ENCODE results near the gene AQP7. TPM values are rescaled to one million over a fixed set of nuclear protein-coding genes. Genes with fewer than 3 reads are reported as not detected.

Gene AQP7
- total RNA-seq, 1 experiment from 2014 or later = 0.59 TPM

- CTCF ChIA-PET = interaction anchor here (1.4 to 2.0 kb wide), 3 partner anchors 11 to 52 kb away, joined by 5 to 11 read pairs (median 9); no protein-coding TSS in a partner anchor
- Histone ChIP-seq H3K9me3 (ENCODE audit: insufficient read depth, low read depth) (no peaks in the 10 kb centered on the region), H3K4me1 (replicated peaks; ENCODE audit: insufficient read depth) (peaks cover 27% of the 10 kb centered on the region), H3K27ac (no peak overlapping the region), H3K4me2 (0 out of 2 replicates have a peak overlapping the region, but pooled peaks have one; percentile 13), H3K4me3 (no peak overlapping the region), H4K20me1 (ENCODE audit: insufficient read depth) (no peaks in the 10 kb centered on the region), H2AFZ (no peak overlapping the region), H3K27me3 (ENCODE audit: insufficient read depth, low read depth) (no peaks in the 10 kb centered on the region), H3K9me2 (ENCODE audit: insufficient read depth) (no peaks in the 10 kb centered on the region), H3K36me3 (ENCODE audit: low read depth) (no peaks in the 10 kb centered on the region), H3K79me2 (ENCODE audit: low read depth) (no peaks in the 10 kb centered on the region), H3F3A (ENCODE audit: insufficient read depth, low read depth) (no peaks in the 10 kb centered on the region)
- TF ChIP-seq EZH2 (IDR thresholded peaks at IDR 0.05; ENCODE audit: low read depth) = no peak
- TF ChIP-seq CTCF (conservative IDR thresholded peaks at IDR 0.05) = no peak
- BruUV-seq (replicated peaks) = no TSS peak
- POLR2A ChIA-PET (ENCODE audit: unreplicated experiment) = interaction anchor here (0.7 kb wide), 1 partner anchor 22 kb away, joined by 9 read pairs; no protein-coding TSS in a partner anchor
- intact Hi-C loops (cut with micrococcal nuclease; ENCODE audit: unreplicated experiment) = loop anchor here (5.0 kb wide), 1 partner anchor 37 kb away; no protein-coding TSS in a partner anchor
- DNase-seq = no peak
These were observed 12.6 kb upstream of the AQP7 start for GRCh38 chr9:33414889-33415500.

GRCh38 chr9:33414268-33414667 lies 11.9 kb upstream of the AQP7 start:
- no peaks in the 10 kb centered on the region for H4K20me1 ChIP-seq (ENCODE audit: insufficient read depth)
- CTCF ChIA-PET = interaction anchor here (2.0 kb wide), 1 partner anchor 53 kb away, joined by 5 read pairs; no protein-coding TSS in a partner anchor
- no peak overlapping the region for H3K4me3 ChIP-seq
- H3K9me2 ChIP-seq (ENCODE audit: insufficient read depth) = no peaks in the 10 kb centered on the region
- no peak overlapping the region for H3K27ac ChIP-seq
- no peaks in the 10 kb centered on the region for H3K79me2 ChIP-seq (ENCODE audit: low read depth)
- H3K27me3 ChIP-seq (ENCODE audit: insufficient read depth, low read depth) = no peaks in the 10 kb centered on the region
- H2AFZ ChIP-seq = no peak overlapping the region
- no peaks in the 10 kb centered on the region; the same call in 1 of the 2 replicates for H3F3A ChIP-seq (ENCODE audit: insufficient read depth, low read depth)
- no peaks in the 10 kb centered on the region for H3K36me3 ChIP-seq (ENCODE audit: low read depth)
- H3K4me1 ChIP-seq (replicated peaks; ENCODE audit: insufficient read depth) = peaks cover 27% of the 10 kb centered on the region
- no peaks in the 10 kb centered on the region for H3K9me3 ChIP-seq (ENCODE audit: insufficient read depth, low read depth)
- DNase-seq = no peak
- POLR2A ChIA-PET (ENCODE audit: unreplicated experiment) = no interaction called here
- H3K4me2 ChIP-seq = no peak overlapping the region
- TF ChIP-seq EZH2 (IDR thresholded peaks at IDR 0.05; ENCODE audit: low read depth) = no peak
- no peak for TF ChIP-seq CTCF (conservative IDR thresholded peaks at IDR 0.05)
- BruUV-seq (replicated peaks) = no TSS peak
- intact Hi-C loops (cut with micrococcal nuclease; ENCODE audit: unreplicated experiment) = no loop called here

GRCh38 chr9:33408087-33408486 lies 5.7 kb upstream of the AQP7 start:
- Histone ChIP-seq H2AFZ (no peak overlapping the region), H3F3A (ENCODE audit: insufficient read depth, low read depth) (no peaks in the 10 kb centered on the region; the same call in 1 of the 2 replicates), H3K27ac (no peak overlapping the region), H4K20me1 (ENCODE audit: insufficient read depth) (no peaks in the 10 kb centered on the region), H3K79me2 (ENCODE audit: low read depth) (no peaks in the 10 kb centered on the region), H3K27me3 (ENCODE audit: insufficient read depth, low read depth) (no peaks in the 10 kb centered on the region), H3K9me3 (ENCODE audit: insufficient read depth, low read depth) (no peaks in the 10 kb centered on the region), H3K36me3 (ENCODE audit: low read depth) (no peaks in the 10 kb centered on the region), H3K4me1 (replicated peaks; ENCODE audit: insufficient read depth) (no peaks in the 10 kb centered on the region), H3K9me2 (ENCODE audit: insufficient read depth) (no peaks in the 10 kb centered on the region), H3K4me3 (no peak overlapping the region), H3K4me2 (no peak overlapping the region)
- no peak for DNase-seq
- CTCF ChIA-PET = interaction anchor here (0.7 kb wide), 1 partner anchor 45 kb away, joined by 6 read pairs; no protein-coding TSS in a partner anchor
- intact Hi-C loops (cut with micrococcal nuclease; ENCODE audit: unreplicated experiment) = no loop called here
- TF ChIP-seq CTCF (conservative IDR thresholded peaks at IDR 0.05) (no peak), EZH2 (IDR thresholded peaks at IDR 0.05; ENCODE audit: low read depth) (no peak)
- POLR2A ChIA-PET (ENCODE audit: unreplicated experiment) = no interaction called here
- BruUV-seq (replicated peaks) = no TSS peak
